HepG2 (cell line): ENCODE results near the gene KNL1. TPM values are rescaled to one million over a fixed set of nuclear protein-coding genes. Genes with fewer than 3 reads are reported as not detected.
A peak's percentile ranks its signal among the peaks of the same experiment; 100 is the strongest.

Experiments
- IKZF1 ChIP-seq: fragments of 450-650 bp; IDR thresholded peaks from 2 replicates; pipeline ENCODE4 v1.7.1; 2016
- JUND ChIP-seq: sonication (generic); formaldehyde crosslinking; IDR thresholded peaks from 2 replicates; pipeline ENCODE4 v1.8.0; 2022; ENCODE audit warnings: mild to moderate bottlenecking, missing genetic modification reagents
- PRMT3 ChIP-seq: sonication (generic); formaldehyde crosslinking; IDR thresholded peaks from 2 replicates; pipeline ENCODE4 v1.8.1; 2022; ENCODE audit warnings: low read depth, mild to moderate bottlenecking, moderate library complexity, missing genetic modification reagents, borderline replicate concordance
- ZMYM3 ChIP-seq: sonication (generic); formaldehyde crosslinking; IDR thresholded peaks from 2 replicates; pipeline ENCODE4 v1.5.1; 2020; ENCODE audit warnings: mild to moderate bottlenecking, missing genetic modification reagents
- ZNF225 ChIP-seq: sonication (generic); formaldehyde crosslinking; IDR thresholded peaks from 2 replicates; pipeline ENCODE4 v1.4.0; 2020; ENCODE audit warnings: mild to moderate bottlenecking, missing genetic modification reagents
- ZNF660 ChIP-seq: sonication (generic); formaldehyde crosslinking; IDR thresholded peaks from 2 replicates; pipeline ENCODE4 v1.5.1; 2020; ENCODE audit warnings: mild to moderate bottlenecking, low read depth, missing genetic modification reagents, borderline replicate concordance
- ZNF777 ChIP-seq: sonication (generic); formaldehyde crosslinking; IDR thresholded peaks from 2 replicates; pipeline ENCODE4 v1.4.0; 2020; ENCODE audit warnings: missing genetic modification reagents
- ZNF891 ChIP-seq: sonication (generic); formaldehyde crosslinking; IDR thresholded peaks from 2 replicates; pipeline ENCODE4 v1.5.0; 2020; ENCODE audit warnings: mild to moderate bottlenecking, missing genetic modification reagents
- ZSCAN29 ChIP-seq: sonication (generic); formaldehyde crosslinking; conservative IDR thresholded peaks from 2 replicates; pipeline ENCODE4 v1.4.0; 2020; ENCODE audit warnings: mild to moderate bottlenecking, missing genetic modification reagents
- ZZZ3 ChIP-seq: sonication (generic); formaldehyde crosslinking; IDR thresholded peaks from 2 replicates; pipeline ENCODE4 v1.4.0; 2020; ENCODE audit warnings: missing genetic modification reagents, mild to moderate bottlenecking, borderline replicate concordance
- polyA plus RNA-seq, 8 experiments: library from polyadenylated mRNA; depleted of rRNA in 3 of 8; stranded (reverse) in 7 of 8; unstranded in 1 of 8; fragments of >200 nt; fragmentation: Illumina TruSeq in 4 of 8; extraction: Trizol in 4 of 8; gene quantifications; 2 replicates each; pipeline versions ENCODE4 v1.2.1 to v1.2.3, GENCODE V29; 2011 to 2016; ENCODE audit warnings: low read depth in 4 of 8, missing spikeins in 1 of 8, mixed read lengths in 1 of 8; ENCODE audit not compliant: insufficient read depth in 1 of 8
- total RNA-seq, 5 experiments: library from RNA; depleted of rRNA; stranded (reverse); fragments of >200 nt; fragmentation: Illumina TruSeq; extraction: Trizol; gene quantifications; 2 replicates each; pipeline ENCODE4 v1.2.3, GENCODE V29; 2016; ENCODE audit warnings: low read depth in 1 of 5
- TF ChIP-seq, protein P1 (sequence below): sonication (generic); formaldehyde crosslinking; conservative IDR thresholded peaks from 2 replicates; pipeline ENCODE4 v1.8.0; 2022; ENCODE audit warnings: missing genetic modification reagents
- TF ChIP-seq, protein P2 (sequence below): sonication (generic); formaldehyde crosslinking; IDR thresholded peaks from 2 replicates; pipeline ENCODE4 v1.5.1; 2020; ENCODE audit warnings: mild to moderate bottlenecking, missing genetic modification reagents, moderate library complexity
- TF ChIP-seq, protein P3 (sequence below), 2 experiments: fragments of 450-650 bp in 1 of 2; sonication (generic) in 1 of 2; formaldehyde crosslinking in 1 of 2; IDR thresholded peaks; 2 replicates each; pipeline versions ENCODE4 v1.6.1 to v1.8.0; 2016 to 2022; ENCODE audit warnings: antibody characterized with exemption in 1 of 2, mild to moderate bottlenecking in 1 of 2, missing genetic modification reagents in 1 of 2

The KNL1 gene
- total and polyA plus RNA-seq, 2 of the 13 experiments (the other 11 are each of a cell fraction or from before 2014, with no cell fraction given), result 8.0 to 21.4 TPM

DNA sequence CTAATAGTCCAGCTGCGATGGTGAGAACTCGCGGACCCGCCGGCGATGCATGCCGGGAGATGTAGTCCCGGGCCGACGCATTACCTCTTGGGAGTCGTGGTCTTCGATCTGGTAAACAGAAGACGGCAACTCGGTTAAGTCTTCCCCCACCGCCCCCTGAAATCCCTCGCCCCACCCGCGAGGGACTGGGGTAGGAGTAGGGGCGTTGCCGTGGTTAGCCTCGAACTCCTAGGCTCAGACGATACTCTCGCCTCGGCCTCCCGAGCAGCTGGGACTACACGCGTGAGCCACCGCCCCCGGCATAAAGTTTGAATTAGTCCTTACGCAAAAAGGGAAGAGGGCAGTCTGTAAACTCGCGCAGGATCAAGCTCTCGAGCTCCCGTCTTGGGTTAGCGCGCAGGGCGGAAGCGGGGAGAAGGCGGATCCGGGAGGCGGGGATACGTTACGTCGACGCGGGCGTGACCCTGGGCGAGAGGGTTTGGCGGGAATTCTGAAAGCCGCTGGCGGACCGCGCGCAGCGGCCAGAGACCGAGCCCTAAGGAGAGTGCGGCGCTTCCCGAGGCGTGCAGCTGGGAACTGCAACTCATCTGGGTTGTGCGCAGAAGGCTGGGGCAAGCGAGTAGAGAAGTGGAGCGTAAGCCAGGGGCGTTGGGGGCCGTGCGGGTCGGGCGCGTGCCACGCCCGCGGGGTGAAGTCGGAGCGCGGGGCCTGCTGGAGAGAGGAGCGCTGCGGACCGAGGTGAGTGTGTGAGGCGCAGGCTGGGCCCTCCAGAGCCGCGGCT lies 100.8 kb downstream of the KNL1 start, which contains the start of gene RAD51 (continued):
- peak; percentile 87; the same call in 1 of the 2 replicates for TF ChIP-seq PRMT3 (CRISPR knock-in tag)
- TF ChIP-seq IKZF1, result no peak
- TF ChIP-seq ZNF777, result peak; percentile 76
- TF ChIP-seq, protein P1, sequence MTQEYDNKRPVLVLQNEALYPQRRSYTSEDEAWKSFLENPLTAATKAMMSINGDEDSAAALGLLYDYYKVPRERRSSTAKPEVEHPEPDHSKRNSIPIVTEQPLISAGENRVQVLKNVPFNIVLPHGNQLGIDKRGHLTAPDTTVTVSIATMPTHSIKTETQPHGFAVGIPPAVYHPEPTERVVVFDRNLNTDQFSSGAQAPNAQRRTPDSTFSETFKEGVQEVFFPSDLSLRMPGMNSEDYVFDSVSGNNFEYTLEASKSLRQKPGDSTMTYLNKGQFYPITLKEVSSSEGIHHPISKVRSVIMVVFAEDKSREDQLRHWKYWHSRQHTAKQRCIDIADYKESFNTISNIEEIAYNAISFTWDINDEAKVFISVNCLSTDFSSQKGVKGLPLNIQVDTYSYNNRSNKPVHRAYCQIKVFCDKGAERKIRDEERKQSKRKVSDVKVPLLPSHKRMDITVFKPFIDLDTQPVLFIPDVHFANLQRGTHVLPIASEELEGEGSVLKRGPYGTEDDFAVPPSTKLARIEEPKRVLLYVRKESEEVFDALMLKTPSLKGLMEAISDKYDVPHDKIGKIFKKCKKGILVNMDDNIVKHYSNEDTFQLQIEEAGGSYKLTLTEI (CRISPR knock-in tag), result no peak
- TF ChIP-seq ZNF225, result no peak; the same call in 1 of the 2 replicates
- TF ChIP-seq, protein P2, sequence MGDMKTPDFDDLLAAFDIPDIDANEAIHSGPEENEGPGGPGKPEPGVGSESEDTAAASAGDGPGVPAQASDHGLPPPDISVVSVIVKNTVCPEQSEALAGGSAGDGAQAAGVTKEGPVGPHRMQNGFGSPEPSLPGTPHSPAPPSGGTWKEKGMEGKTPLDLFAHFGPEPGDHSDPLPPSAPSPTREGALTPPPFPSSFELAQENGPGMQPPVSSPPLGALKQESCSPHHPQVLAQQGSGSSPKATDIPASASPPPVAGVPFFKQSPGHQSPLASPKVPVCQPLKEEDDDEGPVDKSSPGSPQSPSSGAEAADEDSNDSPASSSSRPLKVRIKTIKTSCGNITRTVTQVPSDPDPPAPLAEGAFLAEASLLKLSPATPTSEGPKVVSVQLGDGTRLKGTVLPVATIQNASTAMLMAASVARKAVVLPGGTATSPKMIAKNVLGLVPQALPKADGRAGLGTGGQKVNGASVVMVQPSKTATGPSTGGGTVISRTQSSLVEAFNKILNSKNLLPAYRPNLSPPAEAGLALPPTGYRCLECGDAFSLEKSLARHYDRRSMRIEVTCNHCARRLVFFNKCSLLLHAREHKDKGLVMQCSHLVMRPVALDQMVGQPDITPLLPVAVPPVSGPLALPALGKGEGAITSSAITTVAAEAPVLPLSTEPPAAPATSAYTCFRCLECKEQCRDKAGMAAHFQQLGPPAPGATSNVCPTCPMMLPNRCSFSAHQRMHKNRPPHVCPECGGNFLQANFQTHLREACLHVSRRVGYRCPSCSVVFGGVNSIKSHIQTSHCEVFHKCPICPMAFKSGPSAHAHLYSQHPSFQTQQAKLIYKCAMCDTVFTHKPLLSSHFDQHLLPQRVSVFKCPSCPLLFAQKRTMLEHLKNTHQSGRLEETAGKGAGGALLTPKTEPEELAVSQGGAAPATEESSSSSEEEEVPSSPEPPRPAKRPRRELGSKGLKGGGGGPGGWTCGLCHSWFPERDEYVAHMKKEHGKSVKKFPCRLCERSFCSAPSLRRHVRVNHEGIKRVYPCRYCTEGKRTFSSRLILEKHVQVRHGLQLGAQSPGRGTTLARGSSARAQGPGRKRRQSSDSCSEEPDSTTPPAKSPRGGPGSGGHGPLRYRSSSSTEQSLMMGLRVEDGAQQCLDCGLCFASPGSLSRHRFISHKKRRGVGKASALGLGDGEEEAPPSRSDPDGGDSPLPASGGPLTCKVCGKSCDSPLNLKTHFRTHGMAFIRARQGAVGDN (CRISPR knock-in tag), result peak; percentile 92
- TF ChIP-seq, protein P3, sequence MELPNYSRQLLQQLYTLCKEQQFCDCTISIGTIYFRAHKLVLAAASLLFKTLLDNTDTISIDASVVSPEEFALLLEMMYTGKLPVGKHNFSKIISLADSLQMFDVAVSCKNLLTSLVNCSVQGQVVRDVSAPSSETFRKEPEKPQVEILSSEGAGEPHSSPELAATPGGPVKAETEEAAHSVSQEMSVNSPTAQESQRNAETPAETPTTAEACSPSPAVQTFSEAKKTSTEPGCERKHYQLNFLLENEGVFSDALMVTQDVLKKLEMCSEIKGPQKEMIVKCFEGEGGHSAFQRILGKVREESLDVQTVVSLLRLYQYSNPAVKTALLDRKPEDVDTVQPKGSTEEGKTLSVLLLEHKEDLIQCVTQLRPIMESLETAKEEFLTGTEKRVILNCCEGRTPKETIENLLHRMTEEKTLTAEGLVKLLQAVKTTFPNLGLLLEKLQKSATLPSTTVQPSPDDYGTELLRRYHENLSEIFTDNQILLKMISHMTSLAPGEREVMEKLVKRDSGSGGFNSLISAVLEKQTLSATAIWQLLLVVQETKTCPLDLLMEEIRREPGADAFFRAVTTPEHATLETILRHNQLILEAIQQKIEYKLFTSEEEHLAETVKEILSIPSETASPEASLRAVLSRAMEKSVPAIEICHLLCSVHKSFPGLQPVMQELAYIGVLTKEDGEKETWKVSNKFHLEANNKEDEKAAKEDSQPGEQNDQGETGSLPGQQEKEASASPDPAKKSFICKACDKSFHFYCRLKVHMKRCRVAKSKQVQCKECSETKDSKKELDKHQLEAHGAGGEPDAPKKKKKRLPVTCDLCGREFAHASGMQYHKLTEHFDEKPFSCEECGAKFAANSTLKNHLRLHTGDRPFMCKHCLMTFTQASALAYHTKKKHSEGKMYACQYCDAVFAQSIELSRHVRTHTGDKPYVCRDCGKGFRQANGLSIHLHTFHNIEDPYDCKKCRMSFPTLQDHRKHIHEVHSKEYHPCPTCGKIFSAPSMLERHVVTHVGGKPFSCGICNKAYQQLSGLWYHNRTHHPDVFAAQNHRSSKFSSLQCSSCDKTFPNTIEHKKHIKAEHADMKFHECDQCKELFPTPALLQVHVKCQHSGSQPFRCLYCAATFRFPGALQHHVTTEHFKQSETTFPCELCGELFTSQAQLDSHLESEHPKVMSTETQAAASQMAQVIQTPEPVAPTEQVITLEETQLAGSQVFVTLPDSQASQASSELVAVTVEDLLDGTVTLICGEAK (IDR thresholded peaks at IDR 0.05), result no peak
- TF ChIP-seq, protein P3 (CRISPR knock-in tag; IDR thresholded peaks at IDR 0.05), result peak; percentile 53
- TF ChIP-seq ZZZ3 (CRISPR knock-in tag), result no peak
- no peak; the same call in 1 of the 2 replicates for TF ChIP-seq ZMYM3
- TF ChIP-seq ZSCAN29, result peak; percentile 85
- TF ChIP-seq ZNF660 (CRISPR knock-in tag), result no peak
- no peak for TF ChIP-seq JUND (CRISPR knock-in tag)
- no peak; the same call in 1 of the 2 replicates for TF ChIP-seq ZNF891
